Activated CD4-positive, alpha-beta T cell treated with anti-CD3 and anti-CD28 coated beads, Interleukin-10, Interleukin-2, amounts not matched to agents 100 ng/mL and 50 ng/mL, durations not matched to agents 16 hours and 8 hours (primary cell): ENCODE measurements around the gene RIBC1.
"Not testable (repeated sequence)": the region's sequence is repeated elsewhere in the genome, so short reads cannot be mapped to it uniquely, and the experiment has no call there.

Experiments used
- DNase-seq: peaks from one replicate; pipeline ENCODE4 v3.0.0-alpha.2; 2020

RIBC1 gene

DNA sequence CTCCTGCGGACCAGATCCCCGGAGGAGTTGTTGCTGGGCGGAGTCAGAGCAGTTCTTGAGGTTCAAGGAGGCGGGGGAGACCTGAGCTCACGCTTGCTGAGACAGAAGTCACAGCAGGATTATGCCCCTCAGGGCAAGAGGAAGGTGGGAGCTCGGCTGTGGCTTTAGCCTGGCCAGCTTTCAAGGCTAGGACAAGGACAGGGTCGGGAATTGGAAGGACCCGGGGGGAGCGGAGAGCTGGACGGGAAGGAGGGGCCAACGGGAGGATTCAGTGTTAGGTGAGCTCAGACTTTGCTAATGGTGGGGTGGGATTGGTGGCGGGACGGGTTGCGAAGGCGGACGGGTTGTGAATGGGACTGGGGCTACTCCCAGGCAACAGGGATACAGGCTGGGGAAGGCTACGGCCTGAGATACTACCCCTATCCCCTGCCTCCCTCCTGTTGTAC, at the start of gene RIBC1:
Gene RIBC1 (plus strand): TSS at position 13 of the 446 bp plus-strand sequence. CDS start 3,404 bp downstream, outside the sequence.
- DNase-seq: no peak

GRCh38 chrX:53373307-53373706, 49.4 kb upstream of the RIBC1 start:
- DNase-seq: no peak

DNA sequence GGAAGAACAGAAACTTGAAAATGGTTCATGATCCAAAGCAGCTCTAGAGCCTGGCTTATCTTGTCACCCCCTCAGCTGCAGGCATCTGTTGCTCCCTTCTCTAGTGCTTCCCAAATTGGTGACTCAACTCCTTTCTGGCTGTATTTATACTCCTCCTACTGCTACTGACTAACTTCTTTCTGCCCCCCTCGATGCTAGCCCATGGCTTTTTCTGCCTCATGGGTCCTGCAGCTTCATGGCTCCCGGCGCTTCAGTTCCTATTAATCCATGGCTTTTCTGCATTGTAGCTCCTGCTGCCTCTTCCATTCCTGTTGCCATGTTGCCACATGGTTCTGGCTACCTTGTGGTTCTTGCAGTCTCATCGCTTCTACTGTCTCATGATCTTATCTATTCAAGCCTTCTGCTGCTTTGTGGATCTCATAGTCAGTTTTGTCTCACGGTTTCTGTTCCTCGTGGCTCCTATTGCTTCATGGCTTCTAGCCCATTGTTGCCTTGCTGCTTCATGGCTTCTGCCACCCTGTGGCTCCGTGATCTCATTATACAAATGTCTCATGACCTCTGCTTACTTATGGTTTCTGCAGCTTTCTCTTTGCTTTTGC, 48.4 kb upstream of the RIBC1 start:
- no peak for DNase-seq

DNA sequence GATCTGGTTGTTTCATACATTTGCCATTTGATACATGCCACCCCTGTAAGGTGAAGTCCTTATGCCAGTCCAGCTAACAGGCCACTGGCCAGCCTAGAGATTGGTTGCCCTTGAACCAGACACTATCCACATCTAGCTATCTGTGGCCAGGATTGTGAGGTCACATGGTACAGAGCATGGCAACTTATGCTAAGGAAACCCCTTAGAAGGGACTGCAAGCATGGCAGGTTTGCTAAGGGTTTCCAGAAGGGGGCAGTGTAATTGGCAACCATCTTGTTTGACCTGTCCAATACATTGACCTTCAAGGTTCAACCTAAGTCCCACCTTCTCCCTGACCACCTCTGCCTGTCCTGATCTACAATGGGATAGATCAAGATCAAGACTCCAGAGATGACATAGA, 47.8 kb upstream of the RIBC1 start:
- no peak for DNase-seq

DNA sequence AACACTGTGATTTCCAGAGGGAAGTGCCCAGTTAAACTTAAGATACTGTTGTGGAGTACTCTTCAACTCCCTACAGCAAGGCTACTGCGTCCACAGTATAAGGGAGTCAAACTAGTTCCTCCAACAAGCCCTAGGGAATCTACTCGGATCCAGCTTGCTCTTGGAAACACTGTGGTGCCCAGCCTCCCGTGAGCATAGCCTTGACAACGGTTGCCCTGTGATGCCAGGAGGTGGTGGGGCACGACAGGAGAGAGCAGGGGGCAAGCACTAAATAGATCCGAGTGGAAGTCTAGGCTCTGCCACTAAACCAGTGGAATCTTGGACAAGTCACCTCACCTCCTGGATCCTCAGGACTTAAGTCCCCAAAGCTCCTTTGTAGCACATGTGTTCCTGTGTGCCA, 45.8 kb upstream of the RIBC1 start:
- no peak for DNase-seq

DNA sequence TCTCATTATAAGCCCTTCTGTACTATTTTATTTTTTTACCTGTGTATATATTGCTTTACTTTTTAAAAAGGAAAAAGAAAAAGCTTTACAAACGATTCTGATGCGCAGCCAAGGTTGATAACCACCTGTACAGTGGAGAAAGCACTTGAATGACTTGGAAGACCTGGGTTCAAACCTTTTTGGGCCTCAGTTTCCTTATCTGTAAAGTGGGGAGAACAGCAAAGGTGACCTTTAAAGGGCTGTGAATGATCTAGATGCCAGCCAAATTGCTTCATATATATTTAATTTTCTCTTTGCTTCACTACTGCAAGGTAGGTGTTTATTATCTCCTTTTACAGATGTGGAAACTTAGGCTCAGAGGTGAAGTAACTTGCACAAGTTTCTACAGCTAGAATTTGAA, 45.2 kb upstream of the RIBC1 start:
- DNase-seq: no peak

DNA sequence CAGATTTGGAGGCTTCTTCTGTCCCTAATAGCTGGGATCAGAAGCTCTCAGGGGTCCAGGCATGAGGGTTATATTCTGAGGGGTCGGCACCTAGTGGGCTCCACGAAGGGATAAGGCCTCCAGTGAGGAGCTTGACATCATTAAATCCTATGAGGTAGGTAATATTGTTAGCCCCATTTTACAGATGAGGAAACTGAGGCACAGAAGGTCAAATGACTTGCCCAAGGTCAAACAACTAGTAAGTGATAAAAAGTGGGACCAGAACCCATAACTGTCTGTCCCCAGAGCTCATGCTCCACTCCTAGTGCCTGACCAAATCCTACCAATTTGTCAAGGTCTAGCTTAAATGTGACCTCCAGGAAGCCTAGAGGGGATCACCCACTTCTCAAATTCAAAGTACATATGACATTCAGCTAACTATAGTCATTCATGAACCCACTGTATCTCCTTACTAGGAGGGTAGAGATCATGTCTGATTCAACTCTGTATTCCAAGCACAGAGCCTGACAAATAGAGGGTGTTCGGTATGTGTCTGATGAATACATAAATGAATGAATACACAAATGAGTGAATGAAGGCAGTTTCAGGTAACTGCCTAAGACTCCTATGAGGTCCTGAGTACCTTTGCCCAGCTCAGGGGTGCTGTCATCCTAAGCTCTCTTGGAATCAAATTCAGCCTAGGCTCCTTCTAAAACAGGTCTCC, 43.5 kb upstream of the RIBC1 start:
- DNase-seq: peak; percentile 22

DNA sequence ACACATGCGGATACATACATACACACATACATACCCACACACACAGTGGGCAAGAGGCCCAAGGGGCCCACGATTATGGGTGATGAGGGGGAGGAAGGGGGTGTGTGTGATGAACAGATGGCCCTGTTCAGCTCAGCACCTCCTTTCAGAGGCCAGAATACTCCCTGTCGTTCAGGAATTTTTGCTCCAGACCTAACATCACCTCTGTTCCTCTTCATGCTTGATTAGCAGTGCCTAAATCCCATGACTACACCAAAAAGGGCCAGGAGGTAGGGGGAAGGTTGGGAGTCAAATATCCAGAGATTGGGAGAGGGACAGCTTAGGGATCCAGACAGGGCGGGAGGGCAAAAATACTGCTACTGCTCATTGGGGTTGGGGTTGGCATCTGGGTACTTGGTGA, 42.9 kb upstream of the RIBC1 start:
- no peak for DNase-seq

DNA sequence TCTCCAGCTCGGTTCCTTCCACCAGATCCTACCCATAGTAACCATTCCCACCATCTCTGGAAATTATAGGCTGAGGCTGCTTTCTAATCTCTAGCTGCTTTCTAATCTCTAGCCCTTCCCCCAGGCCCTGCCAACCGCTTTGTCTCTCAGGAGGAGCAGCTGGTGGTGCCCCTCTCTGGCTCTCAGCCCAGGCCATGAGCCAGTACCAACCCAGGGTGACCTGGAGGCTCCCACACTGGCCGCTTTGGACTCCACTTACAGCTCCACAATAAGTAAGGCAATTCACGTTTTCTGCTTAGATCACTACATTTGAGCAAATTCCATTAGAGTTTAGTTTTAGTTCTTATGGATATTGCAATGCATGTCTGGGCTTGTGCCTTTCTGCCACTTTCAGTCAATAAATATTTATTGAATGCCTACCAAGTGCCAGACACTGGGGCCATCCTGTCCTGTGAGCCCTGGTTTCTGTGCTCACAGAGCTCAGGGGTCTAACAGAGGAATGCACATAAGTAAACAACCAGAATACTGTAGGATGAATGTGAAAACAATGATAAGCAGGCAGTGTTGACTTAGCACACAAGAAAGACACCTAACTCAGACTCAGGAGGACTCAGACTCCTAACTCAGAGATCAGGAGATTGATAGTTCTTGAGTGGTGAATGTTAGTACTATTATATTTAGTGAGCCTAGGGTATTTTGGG, 39.1 kb upstream of the RIBC1 start:
- DNase-seq: no peak

DNA sequence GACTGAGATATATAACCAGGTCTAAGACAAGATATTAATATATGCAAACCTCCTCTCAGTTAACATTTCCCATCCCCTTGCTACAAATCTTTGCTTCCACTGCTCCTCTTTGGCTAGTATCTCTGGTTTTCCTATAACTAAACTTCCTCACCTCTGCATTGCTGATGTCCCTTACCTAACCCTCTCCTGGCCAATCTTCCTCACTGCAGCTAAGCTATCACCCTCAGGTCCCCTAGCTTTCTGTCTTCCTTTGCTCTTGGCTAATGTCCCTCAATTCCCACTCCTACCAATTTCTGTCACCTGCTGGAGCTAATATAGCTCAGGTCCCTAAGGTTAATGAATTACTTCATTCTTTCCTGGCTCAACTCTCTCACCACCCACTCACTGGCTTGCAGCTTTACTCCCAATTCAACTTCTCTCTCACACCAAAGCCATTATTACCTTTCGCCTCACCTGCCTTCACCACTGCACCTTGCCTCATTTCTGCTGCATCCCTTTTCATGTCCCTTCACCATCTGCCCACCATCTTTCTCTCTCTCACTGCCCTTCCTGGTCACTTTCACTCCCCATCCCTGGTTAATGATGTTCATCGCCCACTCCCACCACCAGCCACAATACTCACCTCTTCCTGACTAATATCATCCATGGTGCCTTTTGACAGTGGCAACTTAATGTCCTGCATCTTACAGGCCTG, 26.9 kb upstream of the RIBC1 start:
- no peak for DNase-seq

DNA sequence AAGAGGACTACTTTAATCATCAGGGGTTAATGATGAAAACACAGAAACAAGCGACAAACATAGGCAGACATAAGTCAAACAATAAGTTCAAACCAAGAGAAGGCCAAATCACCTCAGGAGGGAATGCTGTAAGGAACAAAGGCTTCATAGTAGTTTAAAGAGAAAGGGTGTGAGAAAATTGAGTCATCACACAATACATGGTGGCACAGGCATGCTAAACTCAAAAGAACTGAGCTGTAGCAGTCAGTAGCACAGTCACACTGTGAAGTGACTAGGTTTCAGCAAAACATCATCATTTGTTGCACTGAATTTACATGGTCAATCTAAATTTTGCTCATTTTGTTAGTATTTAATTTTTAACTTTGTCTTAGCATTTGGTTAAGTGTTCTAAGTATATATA, 24.5 kb upstream of the RIBC1 start:
- DNase-seq: peak; percentile 37

DNA sequence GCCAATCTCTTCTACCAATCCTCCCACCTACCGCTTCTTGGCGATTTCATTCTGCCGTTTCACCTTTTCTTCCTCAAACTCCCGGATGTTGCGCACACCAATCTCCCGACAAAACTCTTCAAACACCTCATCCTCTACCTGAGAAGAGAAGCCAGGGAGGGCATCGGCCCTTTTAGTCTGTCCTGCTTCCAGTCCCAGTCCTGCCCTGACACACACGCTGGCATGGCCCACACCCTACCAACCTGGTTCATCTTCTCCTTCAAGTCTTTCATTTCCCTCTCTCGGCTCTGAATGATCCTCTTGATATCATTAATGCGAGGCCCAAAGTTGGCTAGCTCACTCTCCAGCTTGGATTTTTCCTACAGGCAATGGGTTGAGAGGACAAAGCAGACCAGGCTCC, 19.1 kb upstream of the RIBC1 start:
- DNase-seq: no peak

DNA sequence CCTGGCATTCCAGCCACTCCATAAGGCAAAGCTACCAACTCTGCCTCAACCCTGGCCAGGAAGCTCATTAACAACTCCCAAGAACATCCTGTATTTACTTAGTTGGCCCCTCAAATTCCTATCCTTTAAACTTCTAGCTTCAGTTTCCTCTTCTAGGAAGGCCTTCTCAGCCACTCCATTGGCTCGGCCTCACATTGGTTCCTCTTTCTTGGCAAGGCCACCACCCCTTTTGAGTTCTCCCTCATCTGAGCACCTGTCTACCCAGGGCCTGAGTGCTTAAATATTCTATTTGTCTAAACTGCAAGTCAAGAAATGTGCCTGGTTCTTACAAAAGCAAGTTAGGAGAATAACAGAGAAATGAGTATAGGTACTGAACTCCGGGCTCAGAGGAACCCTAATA, 10.2 kb upstream of the RIBC1 start:
- DNase-seq: no peak

DNA sequence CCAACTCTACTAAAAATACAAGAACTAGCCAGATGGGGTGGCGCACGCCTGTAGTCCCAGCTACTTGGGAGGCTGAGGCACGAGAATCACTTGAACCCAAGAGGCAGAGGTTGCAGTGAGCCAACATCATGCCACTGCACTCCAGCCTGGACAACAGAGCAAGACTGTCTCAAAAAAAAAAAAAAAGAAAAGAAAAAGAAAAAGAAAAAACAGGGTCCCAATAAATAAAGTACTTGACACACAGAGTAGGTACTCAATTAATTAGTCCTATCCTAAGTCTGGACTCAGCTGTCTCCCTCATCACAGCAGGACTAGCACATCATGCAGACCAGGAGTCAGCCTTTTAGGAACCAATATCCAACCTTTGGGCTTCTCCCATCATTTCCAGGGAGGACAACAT, 2.3 kb upstream of the RIBC1 start:
- DNase-seq: not testable (repeated sequence)

- no peak for DNase-seq
Measured at GRCh38 chrX:53421125-53421524, 1.5 kb upstream of the RIBC1 start.

DNA sequence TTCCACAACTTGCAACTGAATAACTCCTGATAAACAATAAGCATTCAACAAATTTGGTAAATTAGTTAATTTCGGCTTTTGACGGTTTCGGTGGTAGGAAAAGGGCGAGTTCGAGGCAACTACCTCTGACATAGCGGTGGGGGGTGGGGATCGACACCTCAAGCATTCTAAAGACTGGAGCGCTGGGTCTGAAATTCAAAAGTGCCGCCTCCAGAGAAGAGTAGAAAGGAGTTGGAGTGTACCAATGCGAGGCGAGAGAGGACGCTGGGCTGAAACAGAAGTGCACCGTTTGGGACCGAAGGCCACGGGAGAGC, 944 bp upstream of the RIBC1 start:
- DNase-seq: no peak

DNA sequence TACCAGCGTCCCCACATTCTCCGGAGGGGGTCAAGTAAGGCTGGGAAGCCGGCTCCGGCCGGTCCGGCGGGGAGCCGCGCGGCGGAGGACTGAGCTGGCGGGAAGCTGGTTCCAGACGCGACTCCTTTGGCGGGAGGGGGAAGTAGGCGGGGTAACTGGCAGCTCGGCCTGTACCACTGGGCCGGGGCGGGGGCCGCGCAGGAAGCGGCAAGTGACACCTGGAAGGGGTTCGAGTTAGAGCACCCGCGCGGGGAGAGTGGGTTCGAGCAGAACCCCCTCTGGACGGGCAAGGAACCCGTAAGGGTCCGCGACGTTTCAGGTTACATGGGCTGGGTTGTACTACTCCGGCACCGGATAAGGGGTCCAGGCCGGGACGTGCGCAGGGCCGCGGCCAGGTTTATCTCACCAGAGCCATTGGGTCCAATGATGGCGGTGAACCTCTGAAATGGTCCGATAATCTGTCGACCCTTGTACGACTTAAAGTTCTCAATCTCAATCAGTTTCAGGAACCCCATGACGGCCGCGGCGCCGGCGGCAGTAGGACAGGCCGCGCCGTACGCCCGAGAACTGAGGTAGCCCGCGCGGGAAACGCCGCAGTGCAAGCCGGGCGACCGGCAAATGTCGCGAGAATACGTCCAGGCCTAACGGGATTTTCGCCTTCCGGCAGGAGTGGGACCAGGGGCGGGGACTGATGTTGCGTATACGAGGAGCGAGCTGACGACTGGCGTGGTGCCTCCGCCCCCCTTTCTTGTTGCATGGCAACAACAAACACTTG, 400 bp upstream of the RIBC1 start, which contains the start of gene SMC1A:
Gene SMC1A (minus strand): TSS at position 569 of the 775 bp plus-strand sequence. CDS start 54 bp downstream, at position 515.
- peak; percentile 99 for DNase-seq

GRCh38 chrX:53429755-53430154, 7.1 kb downstream of the RIBC1 start:
- no peak for DNase-seq

GRCh38 chrX:53430231-53430630, 7.6 kb downstream of the RIBC1 start:
- no peak for DNase-seq

- peak; percentile 93 for DNase-seq
Measured at GRCh38 chrX:53433651-53434639, 11.3 kb downstream of the RIBC1 start, which contains the start of gene HSD17B10. TSS of gene HSD17B10 (minus strand) at chrX:53434370. CDS start at chrX:53434345, 25 bp downstream.

GRCh38 chrX:53435997-53436396, 13.3 kb downstream of the RIBC1 start:
- peak; percentile 89 for DNase-seq
